VCaP (cell line): ENCODE measurements around the gene NEU4.

Experiments
- H3K27ac ChIP-seq: fragments of 450-650 bp; 2 replicates; pipeline ENCODE4 v1.5.1; 2017
- CTCF ChIP-seq: fragments of 450-650 bp; conservative IDR thresholded peaks from 2 replicates; pipeline ENCODE4 v1.5.1; 2017; ENCODE audit warnings: mild to moderate bottlenecking, moderate library complexity

Gene NEU4

GRCh38 chr2:241854342-241855244 is 45.6 kb downstream of the NEU4 start:
- peak overlapping the region; percentile 61 for H3K27ac ChIP-seq
- no peak for TF ChIP-seq CTCF

GRCh38 chr2:241855245-241855887 is 46.4 kb downstream of the NEU4 start:
- TF ChIP-seq CTCF, result no peak
- peak overlapping the region; percentile 61 for H3K27ac ChIP-seq

GRCh38 chr2:241855888-241856422 is 47.0 kb downstream of the NEU4 start:
- TF ChIP-seq CTCF, result no peak

GRCh38 chr2:241857041-241857541 is 48.1 kb downstream of the NEU4 start:
- TF ChIP-seq CTCF, result no peak
- H3K27ac ChIP-seq, result no peak overlapping the region

More at GRCh38 chr2:241855888-241856422, 47.0 kb downstream of the NEU4 start:
- H3K27ac ChIP-seq, result no peak overlapping the region

GRCh38 chr2:241857572-241858121 is 48.7 kb downstream of the NEU4 start:
- no peak for TF ChIP-seq CTCF
- no peak overlapping the region for H3K27ac ChIP-seq

DNA sequence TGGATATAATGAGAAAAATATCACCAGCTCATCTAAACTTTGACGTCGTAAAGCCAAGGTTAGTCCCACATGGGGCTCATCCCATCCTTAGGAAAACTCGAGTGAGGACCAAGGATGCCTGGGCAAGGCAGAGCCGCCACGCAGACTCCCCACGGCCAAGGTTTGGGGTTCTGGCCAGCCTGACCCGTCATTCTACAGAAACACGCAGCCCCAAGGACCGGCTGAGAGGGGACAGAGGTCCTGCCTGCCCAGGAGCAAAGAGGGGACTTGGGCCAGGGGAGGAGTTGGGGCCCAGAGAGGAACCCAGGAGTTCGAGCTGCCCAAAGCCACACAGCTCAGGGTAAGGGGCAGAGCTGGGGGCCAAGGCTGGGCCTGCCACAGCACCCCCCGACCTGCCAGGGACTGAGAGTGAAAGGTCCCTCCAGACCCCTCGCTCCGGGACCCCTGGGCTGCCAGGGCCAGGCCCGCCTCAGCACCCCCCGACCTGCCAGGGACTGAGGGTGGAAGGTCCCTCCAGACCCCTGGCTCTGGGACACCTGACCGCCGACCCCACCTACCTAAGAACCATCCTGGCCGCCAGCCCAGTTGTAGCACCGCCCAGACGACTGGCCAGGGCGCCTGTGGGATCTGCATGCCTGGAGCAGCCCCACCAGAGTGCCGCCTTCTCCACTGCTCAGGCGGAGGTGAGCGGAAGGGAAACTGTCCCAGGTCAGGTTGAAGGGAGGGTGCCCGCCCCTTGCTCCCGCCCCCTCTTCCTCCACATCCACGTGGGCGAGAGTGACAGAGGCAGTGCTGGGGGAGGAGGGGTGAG is 49.4 kb downstream of the NEU4 start, which contains the start of gene PDCD1:
Gene PDCD1 (minus strand): TSS at position 689 of the 811 bp plus-strand sequence. CDS start 56 bp downstream, at position 633.
- TF ChIP-seq CTCF, result no peak
- no peak within 1 kb of the TSS for H3K27ac ChIP-seq
